ENCODE measurements around the gene OR7A5.
A peak's percentile ranks its signal among the peaks of the same experiment; 100 is the strongest.
"Not testable (repeated sequence)": the region's sequence is repeated elsewhere in the genome, so short reads cannot be mapped to it uniquely, and the experiment has no call there.

Gene OR7A5

DNA sequence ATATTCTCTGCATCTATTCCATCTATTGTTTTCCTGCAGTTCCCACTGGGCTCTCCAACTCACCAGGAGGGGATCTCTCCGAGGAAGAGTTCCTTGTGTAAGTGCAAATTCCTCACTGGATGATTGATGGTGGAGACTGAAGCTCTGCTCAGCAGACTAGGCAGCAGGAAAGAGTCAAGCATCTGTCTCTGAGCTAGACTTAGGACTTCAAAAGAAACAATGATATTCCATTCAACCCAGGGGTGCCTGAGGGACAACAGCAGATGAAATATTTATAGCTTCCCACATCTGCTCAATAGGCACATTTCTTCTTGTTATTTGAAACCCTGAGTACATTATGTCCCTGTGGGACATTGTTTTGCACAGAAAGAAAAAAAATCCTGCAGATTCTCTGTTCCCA lies at the start of gene OR7A5, which contains the start of gene OR7C1:
OR7A5 (minus strand) TSS at position 175 of the 400 bp plus-strand sequence. CDS start 6,944 bp downstream, outside the sequence.
OR7C1 (minus strand) TSS at position 175 of the 400 bp plus-strand sequence. CDS start 35,049 bp downstream, outside the sequence.
- no peak for DNase-seq

GRCh38 chr19:14871619-14872230 lies 36.7 kb upstream of the OR7A5 start:
- DNase-seq = peak in 1 of 2 experiments; percentile 6

DNA sequence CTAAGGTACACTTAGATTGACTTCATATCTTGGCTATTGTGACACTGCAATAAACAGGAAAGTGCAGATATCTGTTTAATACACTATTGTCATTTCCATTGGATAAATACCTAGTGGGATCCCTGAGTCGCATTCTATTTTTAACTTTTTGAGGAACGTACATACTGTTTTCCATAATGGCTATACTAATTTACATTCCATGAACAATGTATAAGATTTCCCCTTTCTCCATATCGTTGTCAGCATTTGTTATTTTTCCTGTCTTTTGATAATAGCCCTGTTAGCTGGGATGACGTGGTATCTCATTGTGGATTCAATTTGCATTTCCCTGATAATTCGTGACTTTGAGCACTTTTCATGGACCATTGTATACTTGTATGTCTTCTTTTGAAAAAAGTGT lies 33.5 kb upstream of the OR7A5 start:
- DNase-seq = no peak

GRCh38 chr19:14848822-14849221 lies 13.8 kb upstream of the OR7A5 start, which contains the start of gene OR7A10:
OR7A10 (minus strand) TSS chr19:14848922; CDS start chr19:14841877, 7,045 bp downstream.
- DNase-seq = no peak

- DNase-seq = no peak
These were observed 8.6 kb upstream of the OR7A5 start for GRCh38 chr19:14843578-14843977.

DNA sequence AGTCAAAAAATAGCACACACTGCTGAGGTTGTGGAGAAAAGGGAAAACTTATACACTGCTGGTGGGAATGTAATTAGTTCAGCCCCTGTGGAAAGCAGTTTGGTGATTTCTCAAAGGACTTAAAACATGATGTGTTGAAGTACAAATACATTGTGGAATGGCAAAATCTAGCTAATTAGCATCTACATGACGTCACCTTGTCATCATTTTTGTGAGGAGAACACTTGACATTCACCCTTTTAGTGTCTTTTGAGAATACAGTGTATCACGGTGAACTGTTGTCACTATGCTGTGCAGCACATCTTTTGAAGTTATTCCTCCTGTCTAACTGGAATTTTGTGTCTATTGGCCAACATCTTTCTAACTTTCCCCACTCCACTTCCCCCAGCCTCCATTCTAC lies 8.2 kb upstream of the OR7A5 start:
- no peak for DNase-seq

DNA sequence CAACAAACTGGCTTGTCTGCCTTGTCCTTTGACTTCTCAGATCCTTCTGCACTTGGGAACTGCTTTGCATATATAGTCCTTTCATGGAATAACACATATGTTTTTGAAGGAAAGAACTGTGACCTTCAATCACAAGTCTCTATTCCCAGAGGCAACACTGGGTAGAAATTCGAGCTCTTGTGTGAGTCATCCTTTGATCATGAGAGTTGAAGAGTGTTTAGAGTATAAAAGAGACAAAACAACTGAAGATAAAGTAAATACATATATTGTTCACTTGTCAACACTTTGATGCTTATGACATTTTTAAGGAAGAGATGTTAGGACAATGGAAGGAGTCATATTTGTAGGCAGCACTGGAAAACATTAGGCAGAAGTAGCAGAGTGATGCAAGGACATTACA lies 5.2 kb upstream of the OR7A5 start:
- no peak for DNase-seq

- DNase-seq = no peak
These were observed 2.4 kb upstream of the OR7A5 start for GRCh38 chr19:14837391-14837790.

DNA sequence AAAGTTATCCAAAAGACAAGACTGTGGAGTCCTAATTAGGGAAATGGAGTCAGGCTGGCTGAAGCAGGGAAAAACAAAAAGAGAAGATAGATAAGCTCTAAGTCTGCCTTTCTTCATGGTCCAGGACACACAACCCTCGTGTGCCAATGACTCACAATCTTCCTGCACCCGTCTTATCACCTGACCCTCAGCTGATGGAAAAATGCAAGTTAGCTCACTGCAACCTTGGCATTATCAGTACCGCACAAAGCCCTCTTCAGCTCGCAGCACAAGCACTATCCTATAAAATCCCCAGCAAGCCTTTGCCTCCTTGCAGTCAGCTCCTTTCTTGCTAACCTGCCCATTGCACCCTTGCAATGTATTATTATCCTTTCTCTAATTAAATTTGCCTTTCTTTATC lies 4.3 kb downstream of the OR7A5 start:
- DNase-seq = no peak

GRCh38 chr19:14826006-14826405 lies 9.0 kb downstream of the OR7A5 start:
- DNase-seq = no peak

GRCh38 chr19:14821937-14822336 lies 13.0 kb downstream of the OR7A5 start:
- no peak for DNase-seq

- no peak for DNase-seq
These were observed 16.4 kb downstream of the OR7A5 start for GRCh38 chr19:14818588-14818987.

DNA sequence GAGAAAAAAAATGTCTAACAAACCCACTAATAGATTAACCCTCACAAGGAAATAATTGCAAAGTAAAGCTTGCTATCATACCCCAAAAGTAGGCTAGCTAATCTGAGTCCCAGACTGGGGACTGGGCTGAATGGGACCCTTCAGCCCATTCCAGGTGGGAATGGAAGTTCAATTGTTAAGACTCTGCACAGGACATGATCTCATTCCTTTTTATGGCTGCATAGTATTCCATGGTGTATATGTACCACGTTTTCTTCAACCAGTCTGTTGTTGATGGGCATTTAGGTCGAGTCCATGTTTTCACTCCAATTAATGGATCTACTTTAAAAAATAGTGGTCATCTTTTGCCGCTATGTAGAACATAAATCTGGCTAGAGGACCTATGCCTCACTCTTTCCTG lies 17.9 kb downstream of the OR7A5 start:
- DNase-seq = no peak

DNA sequence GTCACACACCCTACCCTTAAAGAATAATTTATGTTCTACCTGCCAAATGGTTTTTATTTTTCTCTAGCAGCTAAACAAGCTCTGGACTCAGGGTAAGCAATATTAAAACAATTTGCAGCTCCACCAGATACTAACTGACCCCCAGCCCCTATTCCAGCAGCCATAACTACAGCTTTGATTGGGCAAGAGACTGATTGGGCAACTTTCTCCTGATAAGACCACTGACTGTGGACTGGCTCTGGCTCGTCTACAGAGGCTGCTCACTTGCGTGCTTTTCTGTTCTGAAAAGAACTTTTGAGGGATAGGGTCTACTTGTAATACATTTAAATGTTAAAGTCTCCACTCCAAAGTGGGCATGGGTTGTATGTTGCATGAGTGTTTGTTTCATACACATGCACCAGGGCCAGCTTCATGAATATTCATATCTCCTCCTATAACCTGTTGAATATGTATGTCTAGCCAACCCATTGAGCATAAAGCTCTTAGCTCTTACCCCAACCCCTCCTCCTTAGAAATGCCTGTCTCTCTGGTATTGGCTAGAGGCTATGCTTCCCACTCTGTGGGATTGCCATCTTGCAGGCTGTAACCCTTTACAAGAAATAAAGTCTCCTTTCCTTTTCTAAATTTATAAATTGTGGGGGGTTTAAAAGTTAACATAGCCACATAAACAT lies 19.9 kb downstream of the OR7A5 start:
- no peak for DNase-seq

DNA sequence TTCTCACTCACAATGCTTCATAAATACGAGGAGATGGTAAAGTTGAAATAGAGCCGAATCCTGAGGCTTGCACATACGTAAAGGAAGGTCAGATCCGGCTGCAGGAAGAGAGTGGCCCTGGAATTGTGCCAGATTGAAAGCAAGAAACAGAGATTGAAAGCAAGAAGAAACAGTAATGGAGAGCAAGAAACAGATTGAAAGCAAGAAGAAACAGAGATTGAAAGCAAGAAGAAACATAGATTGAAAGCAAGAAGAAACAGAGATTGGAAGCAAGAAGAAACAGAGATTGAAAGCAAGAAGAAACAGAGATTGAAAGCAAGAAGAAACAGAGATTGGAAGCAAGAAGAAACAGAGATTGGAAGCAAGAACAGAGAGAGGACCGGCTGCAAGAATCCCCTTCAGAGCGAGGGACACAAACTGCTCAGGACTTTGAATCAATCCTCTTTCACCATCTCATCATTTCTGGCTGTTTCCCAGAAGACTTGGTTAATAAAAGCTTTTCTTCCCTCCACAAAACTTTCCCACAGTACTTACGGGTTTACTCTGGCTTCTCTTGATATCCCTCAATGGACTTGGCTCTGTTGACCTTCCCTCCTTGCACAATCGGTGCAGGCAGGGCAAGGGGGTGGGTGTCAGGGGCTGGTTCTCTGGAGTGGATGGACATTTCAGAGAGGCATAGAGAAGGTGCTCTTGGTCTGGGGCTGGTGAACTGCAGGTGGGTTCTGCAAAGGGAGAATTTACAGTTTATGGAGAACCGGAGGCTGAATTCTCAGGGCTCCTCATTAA lies 25.5 kb downstream of the OR7A5 start:
- DNase-seq = no peak

- no peak for DNase-seq
These were observed 30.2 kb downstream of the OR7A5 start for GRCh38 chr19:14804765-14805164.

- no peak for DNase-seq
These were observed 36.2 kb downstream of the OR7A5 start for GRCh38 chr19:14798760-14799159.

DNA sequence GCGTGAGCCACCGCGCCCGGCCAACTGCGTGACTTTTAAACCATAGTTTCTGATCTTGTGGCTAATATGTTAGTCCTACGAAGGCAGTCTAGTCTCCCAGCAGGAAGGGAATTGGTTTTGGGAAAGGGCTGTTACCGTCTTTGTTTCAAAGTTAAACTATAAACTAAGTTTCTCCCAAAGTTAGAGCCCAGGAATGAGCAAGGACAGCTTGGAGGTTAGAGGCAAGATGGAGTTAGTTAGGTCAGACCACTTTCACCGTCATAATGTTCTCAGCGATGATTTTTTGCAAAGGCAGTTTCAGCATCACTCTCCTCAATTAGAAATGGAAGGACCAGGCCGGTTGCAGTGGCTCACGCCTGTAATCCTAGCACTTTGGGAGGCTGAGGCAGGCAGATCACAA lies 39.0 kb downstream of the OR7A5 start:
- DNase-seq = no peak

- no peak for DNase-seq
These were observed 39.8 kb downstream of the OR7A5 start for GRCh38 chr19:14795078-14795721.

GRCh38 chr19:14792250-14792649 lies 42.7 kb downstream of the OR7A5 start:
- not testable (repeated sequence) for DNase-seq

DNA sequence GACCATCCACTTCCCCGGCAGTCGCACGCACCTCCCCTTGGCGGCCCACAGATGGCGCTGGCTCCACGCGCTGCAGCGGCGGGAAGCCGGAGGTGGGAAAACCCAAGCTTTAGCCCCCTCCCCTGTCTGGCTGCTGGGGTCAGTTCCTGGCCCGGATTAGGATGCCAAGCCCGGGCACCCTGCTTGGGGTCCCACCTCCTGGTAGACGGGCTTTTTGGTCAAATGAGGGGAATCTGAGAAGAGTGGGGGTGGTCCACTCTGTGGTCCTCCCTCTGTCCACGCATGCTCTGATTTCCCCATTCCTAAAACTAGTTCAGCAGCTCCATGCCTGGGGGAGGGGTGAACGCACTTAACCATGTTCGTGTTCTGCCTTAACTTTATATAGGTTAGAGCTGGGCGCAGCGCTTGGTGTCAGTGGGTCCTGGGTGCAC lies 48.5 kb downstream of the OR7A5 start:
- DNase-seq = no peak

DNA sequence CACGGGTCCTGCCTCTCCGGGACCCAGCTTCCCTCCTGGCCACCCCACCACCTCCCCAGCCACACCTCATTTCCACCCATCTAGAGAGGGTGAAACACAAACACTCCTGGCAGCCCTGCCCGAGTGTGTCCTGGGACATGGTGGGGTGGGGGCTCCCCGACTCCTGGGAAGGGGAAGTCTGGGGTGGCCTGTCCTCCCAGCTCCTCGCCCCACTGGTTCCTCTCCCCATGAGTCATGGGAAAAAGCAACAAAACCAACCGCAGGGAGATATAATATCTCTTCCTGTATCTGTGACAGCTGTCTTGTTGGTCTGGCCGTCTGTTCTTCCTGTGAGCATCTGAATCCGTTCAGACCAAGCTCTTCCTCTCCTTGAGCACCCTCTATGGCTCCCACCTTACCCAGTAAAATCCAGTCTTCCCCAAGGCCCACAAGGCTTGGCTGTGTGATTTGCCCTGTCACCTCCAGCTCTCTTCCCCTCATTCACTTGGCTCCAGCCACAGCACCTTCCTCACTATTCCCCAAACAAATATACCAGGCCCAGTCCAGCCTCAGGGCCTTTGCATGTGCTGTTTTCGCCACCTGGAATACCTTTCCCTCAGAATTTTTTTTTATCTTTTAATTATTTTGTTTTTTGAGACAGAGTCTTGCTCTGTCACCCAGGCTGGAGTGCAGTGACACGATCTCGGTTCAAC lies 49.7 kb downstream of the OR7A5 start:
- DNase-seq = not testable (repeated sequence)

GRCh38 chr19:14784730-14785101 lies 50.3 kb downstream of the OR7A5 start:
- DNase-seq = not testable (repeated sequence)

Measured in NCI-H2081 (cell line).